B cell (primary cell): ENCODE measurements around the gene PCNX3. TPM values are rescaled to one million over a fixed set of nuclear protein-coding genes. Genes with fewer than 3 reads are reported as not detected.

Source experiments
- ATAC-seq: fragments of 200-7000 bp; cut with Tn5 transposase; one replicate; pipeline ENCODE4 v1.10.0; 2021; ENCODE audit warnings: low read depth, mild to moderate bottlenecking, moderate number of reproducible peaks, moderate library complexity
- CTCF ChIA-PET: fragments of 350-600 bp; sonication (Branson Sonifier 250); formaldehyde crosslinking; loops from one replicate; lab custom pipeline; 2021; ENCODE audit warnings: antibody characterized with exemption, inconsistent platforms; lab: Charles Lee
- POLR2A ChIA-PET: fragments of 350-600 bp; sonication (Branson Sonifier 250); formaldehyde crosslinking; loops from one replicate; lab custom pipeline; 2021; ENCODE audit warnings: antibody characterized with exemption; lab: Charles Lee
- DNase-seq: peaks from one replicate; pipeline ENCODE4 v3.0.0; 2013
- H2AFZ ChIP-seq: 2 replicates; pipeline ENCODE4 v1.6.1; 2012; ENCODE audit warnings: mild to moderate bottlenecking, low read depth, low read length; ENCODE audit not compliant: insufficient read depth, poor library complexity, severe bottlenecking
- H3K27ac ChIP-seq, 2 donors: 1 replicate in 1 of 2; 2 replicates in 1 of 2; pipeline ENCODE4 v1.5.1; 2012 to 2013; ENCODE audit warnings: low read length in 2 of 2, mild to moderate bottlenecking in 2 of 2, moderate library complexity in 1 of 2
- H3K27me3 ChIP-seq, 4 experiments: fragments of 200-600 bp in 1 of 4; sonication (generic) in 1 of 4; replicated peaks in 1 of 4; 1 replicate in 2 of 4; 2 replicates in 2 of 4; pipeline versions ENCODE4 v1.6.1 to v1.7.0; 2013 to 2016; ENCODE audit warnings: low read length in 3 of 4, mild to moderate bottlenecking in 2 of 4, mixed read lengths in 1 of 4, moderate library complexity in 1 of 4; ENCODE audit not compliant: insufficient read depth in 4 of 4, control insufficient read depth in 3 of 4; ENCODE audit errors: control extremely low read depth in 1 of 4
- H3K36me3 ChIP-seq, 2 experiments: replicated peaks in 1 of 2; 1 replicate in 1 of 2; 2 replicates in 1 of 2; pipeline versions ENCODE4 v1.6.1 to v1.7.1; 2013; ENCODE audit warnings: low read length in 1 of 2; ENCODE audit not compliant: insufficient read depth in 2 of 2, control insufficient read depth in 1 of 2; ENCODE audit errors: control extremely low read depth in 1 of 2, extremely low read depth in 1 of 2
- H3K4me1 ChIP-seq, 2 donors: fragments of 200-600 bp in 1 of 2; sonication (generic) in 1 of 2; 1 replicate in 1 of 2; 2 replicates in 1 of 2; pipeline versions ENCODE4 v1.5.1 to v1.6.1; 2013 to 2017; ENCODE audit warnings: low read length in 2 of 2; ENCODE audit not compliant: control insufficient read depth in 2 of 2, insufficient read depth in 2 of 2
- H3K4me2 ChIP-seq: replicated peaks from 2 replicates; pipeline ENCODE3; 2012; ENCODE audit warnings: mild to moderate bottlenecking, low read depth, low read length; ENCODE audit not compliant: poor library complexity, severe bottlenecking
- H3K4me3 ChIP-seq, 5 experiments: fragments of 200-600 bp in 1 of 5; sonication (generic) in 1 of 5; 1 replicate in 3 of 5; 2 replicates in 2 of 5; pipeline versions ENCODE4 v1.5.1 to v1.7.0; 2011 to 2016; ENCODE audit warnings: low read length in 4 of 5, mild to moderate bottlenecking in 4 of 5, low read depth in 2 of 5, control low read depth in 1 of 5, moderate library complexity in 1 of 5; ENCODE audit not compliant: insufficient read depth in 1 of 5; ENCODE audit errors: control extremely low read depth in 1 of 5, extremely low read depth in 1 of 5
- H3K79me2 ChIP-seq: fragments of 200-600 bp; sonication (generic); one replicate; pipeline ENCODE4 v1.6.0; 2016; ENCODE audit warnings: low read length; ENCODE audit not compliant: control insufficient read depth, insufficient read depth
- H3K9ac ChIP-seq: fragments of 200-600 bp; sonication (generic); 2 replicates; pipeline ENCODE4 v1.6.1; 2017; ENCODE audit warnings: mild to moderate bottlenecking, low read length, moderate library complexity
- H3K9me3 ChIP-seq, 3 donors: one replicate each; pipeline versions ENCODE4 v1.6.1 to v1.7.1; 2013; ENCODE audit warnings: low read length in 2 of 3; ENCODE audit not compliant: control insufficient read depth in 2 of 3, insufficient read depth in 1 of 3; ENCODE audit errors: control extremely low read depth in 1 of 3
- H4K20me1 ChIP-seq: 2 replicates; pipeline ENCODE4 v1.6.0; 2012; ENCODE audit warnings: mild to moderate bottlenecking, low read length; ENCODE audit not compliant: insufficient read depth, control insufficient read depth, poor library complexity, severe bottlenecking
- H3K27ac Mint-ChIP-seq: one replicate; pipeline ENCODE4 v1.8.0; 2021; ENCODE audit warnings: mixed read lengths
- H3K27me3 Mint-ChIP-seq: one replicate; pipeline ENCODE4 v1.8.0; 2021; ENCODE audit warnings: mixed read lengths
- H3K4me1 Mint-ChIP-seq: one replicate; pipeline ENCODE4 v1.8.0; 2021; ENCODE audit warnings: mixed read lengths
- H3K4me3 Mint-ChIP-seq: one replicate; pipeline ENCODE4 v1.8.0; 2021; ENCODE audit warnings: mixed read lengths
- H3K9me3 Mint-ChIP-seq: one replicate; pipeline ENCODE4 v1.8.0; 2022; ENCODE audit warnings: mixed read lengths; ENCODE audit not compliant: insufficient read depth
- CTCF ChIP-seq: fragments of 200-600 bp; IDR thresholded peaks from one replicate; pipeline ENCODE4 v1.8.0; 2022; ENCODE audit warnings: antibody characterized with exemption, mild to moderate bottlenecking
- EZH2 ChIP-seq: IDR thresholded peaks from 2 replicates; pipeline ENCODE4 v1.6.1; 2012; ENCODE audit warnings: borderline replicate concordance, low read depth, mild to moderate bottlenecking, moderate library complexity, low read length; ENCODE audit not compliant: insufficient read depth, poor library complexity, severe bottlenecking
- WGBS: methylation state at CpG from one replicate; pipeline ENCODE4 v1.1.5; 2013; ENCODE audit warnings: missing lambda C conversion rate; ENCODE audit not compliant: insufficient coverage; 5-methylcytosine and 5-hydroxymethylcytosine counted together
- intact Hi-C: fragments of 100-400 bp; cut with micrococcal nuclease; formaldehyde crosslinking; loops from one replicate; pipeline ENCODE4 v1.10.0; 2022
- polyA plus RNA-seq: library from polyadenylated mRNA; depleted of rRNA; stranded (reverse); fragments of >200 nt; gene quantifications from 2 replicates; pipeline ENCODE4 v1.2.3, GENCODE V29; 2012
- total RNA-seq, 2 donors: library from RNA; stranded (reverse); fragments of 120-200 nt in 1 of 2; gene quantifications; 1 replicate in 1 of 2; 2 replicates in 1 of 2; pipeline versions ENCODE4 v1.2.3 to v1.2.4, GENCODE V29; 2013 to 2022

PCNX3 gene
- total and polyA plus RNA-seq, 2 donors (not counting 1 experiment from before 2014, with no cell fraction given), result 61.5 to 62.8 TPM

- Histone ChIP-seq H3K79me2 (peaks cover 73% of the 10 kb centered on the region), H3K4me3 (no peak overlapping the region), H2AFZ (no peak overlapping the region), H3K36me3 (peaks cover 0 to 86% of the 10 kb centered on the region in 2 experiments), H3K27ac (no peak overlapping the region), H3K9ac (no peak overlapping the region), H3K9me3 (no peaks in the 10 kb centered on the region), H3K4me1 (peaks cover 6 to 11% of the 10 kb centered on the region in 2 donors), H3K27me3 (no peaks in the 10 kb centered on the region), H4K20me1 (peaks cover 39% of the 10 kb centered on the region), H3K4me2 (no peak overlapping the region)
- H3K4me1 Mint-ChIP-seq, result peaks cover 12% of the 10 kb centered on the region
- 81% methylated on average over 21 of the region's 30 CpGs for WGBS
- intact Hi-C loops, result no loop called here
- TF ChIP-seq EZH2 (no peak), CTCF (no peak)
- ATAC-seq (no peak), DNase-seq (no peak)
- ChIA-PET POLR2A (interaction anchor here (1.1 to 2.1 kb wide), 6 partner anchors 10 to 86 kb away, joined by 4 to 13 read pairs (median 6); partner anchors contain the start of genes KAT5, PCNX3, RELA and SIPA1), CTCF (interaction anchor here (0.9 to 6.7 kb wide), 32 partner anchors 8 to 363 kb away, joined by 3 to 86 read pairs (median 5); partner anchors contain the start of genes AP5B1, KAT5, PCNX3 and RELA)
- no peak overlapping the region for H3K27ac Mint-ChIP-seq
- H3K4me3 Mint-ChIP-seq, result no peak overlapping the region
- H3K9me3 Mint-ChIP-seq, result no peaks in the 10 kb centered on the region
- no peaks in the 10 kb centered on the region for H3K27me3 Mint-ChIP-seq
Measured at GRCh38 chr11:65624931-65625627, 9.5 kb downstream of the PCNX3 start.
